Lower leg skin (tissue), 4 donors: ENCODE results near the gene CMPK1. TPM values are rescaled to one million over a fixed set of nuclear protein-coding genes. Genes with fewer than 3 reads are reported as not detected.

Experiments
- DNase-seq, 2 donors: peaks; one replicate each; pipeline ENCODE4 v3.0.0-alpha.2; 2019; ENCODE audit warnings: low spot score in 2 of 2
- H3K4me3 ChIP-seq: fragments of 200-600 bp; sonication (generic); 2 replicates; pipeline ENCODE4 v1.5.1; 2017; ENCODE audit warnings: mild to moderate bottlenecking, low read depth; ENCODE audit not compliant: poor library complexity, severe bottlenecking
- CTCF ChIP-seq, 3 donors: fragments of 450-650 bp; IDR thresholded peaks; one replicate each; pipeline ENCODE4 v1.5.1; 2016; ENCODE audit warnings: antibody characterized with exemption in 3 of 3, mild to moderate bottlenecking in 3 of 3, moderate library complexity in 2 of 3
- POLR2A ChIP-seq, 2 donors: fragments of 450-650 bp; IDR thresholded peaks; one replicate each; pipeline ENCODE4 v1.6.1; 2016 to 2017; ENCODE audit warnings: antibody characterized with exemption in 2 of 2, mild to moderate bottlenecking in 1 of 2, moderate library complexity in 1 of 2
- WGBS, 2 donors: methylation state at CpG; one replicate each; pipeline ENCODE4 v1.1.5; 2018; 5-methylcytosine and 5-hydroxymethylcytosine counted together
- intact Hi-C: fragments of 100-400 bp; cut with DNase I; formaldehyde crosslinking; loops from one replicate; pipeline ENCODE4 v1.15.0; 2023; ENCODE audit warnings: low total_unique reads
- total RNA-seq, 4 donors: library from RNA; depleted of rRNA; stranded (reverse); fragments of >200 nt; gene quantifications; one replicate each; pipeline ENCODE4 v1.1.0, GENCODE V29; 2016

Gene CMPK1
- total RNA-seq, 4 donors from 2014 or later: 52.6 to 97.9 (median 73.5) TPM

- peak in 1 of 2 donors; percentile 18 for DNase-seq
- no peak overlapping the region for H3K4me3 ChIP-seq
- intact Hi-C loops: no loop called here
- WGBS, 2 donors: 85 to 94% methylated on average over 6 of the region's 6 CpGs
- no peak for TF ChIP-seq POLR2A (IDR thresholded peaks at IDR 0.05)
- TF ChIP-seq CTCF (IDR thresholded peaks at IDR 0.05): no peak
Measured at GRCh38 chr1:47385020-47385419, 51.4 kb downstream of the CMPK1 start.

DNA sequence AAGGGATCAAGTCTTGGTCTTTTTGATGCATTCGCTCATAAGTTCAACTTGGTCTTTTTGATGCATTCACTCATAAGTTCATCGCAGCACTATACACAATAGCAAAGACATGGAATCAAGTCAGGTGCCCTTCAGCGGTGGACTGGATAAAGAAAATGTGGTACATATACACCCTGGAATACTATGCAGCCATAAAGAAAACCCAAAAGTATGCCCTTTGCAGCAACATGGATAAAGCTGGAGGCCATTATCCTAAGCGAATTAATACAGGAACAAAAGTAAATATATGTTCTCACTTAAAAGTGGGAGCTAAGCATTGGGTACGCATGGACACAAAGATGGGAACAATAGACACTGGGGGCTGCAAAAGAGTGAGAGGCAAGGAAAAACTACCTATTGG lies 52.7 kb downstream of the CMPK1 start:
- 93 to 96% methylated on average over 5 of the region's 5 CpGs for WGBS, 2 donors
- intact Hi-C loops: no loop called here
- TF ChIP-seq POLR2A (IDR thresholded peaks at IDR 0.05): no peak
- no peak for TF ChIP-seq CTCF (IDR thresholded peaks at IDR 0.05)
- DNase-seq: no peak
- no peak overlapping the region for H3K4me3 ChIP-seq

GRCh38 chr1:47388030-47388890 lies 54.7 kb downstream of the CMPK1 start:
- TF ChIP-seq CTCF (IDR thresholded peaks at IDR 0.05) (no peak), POLR2A (IDR thresholded peaks at IDR 0.05) (no peak)
- intact Hi-C loops: no loop called here
- 28 to 30% methylated on average over 10 of the region's 10 CpGs for WGBS, 2 donors
- DNase-seq: peak in 1 of 2 donors; percentile 42
- no peak overlapping the region for H3K4me3 ChIP-seq

DNA sequence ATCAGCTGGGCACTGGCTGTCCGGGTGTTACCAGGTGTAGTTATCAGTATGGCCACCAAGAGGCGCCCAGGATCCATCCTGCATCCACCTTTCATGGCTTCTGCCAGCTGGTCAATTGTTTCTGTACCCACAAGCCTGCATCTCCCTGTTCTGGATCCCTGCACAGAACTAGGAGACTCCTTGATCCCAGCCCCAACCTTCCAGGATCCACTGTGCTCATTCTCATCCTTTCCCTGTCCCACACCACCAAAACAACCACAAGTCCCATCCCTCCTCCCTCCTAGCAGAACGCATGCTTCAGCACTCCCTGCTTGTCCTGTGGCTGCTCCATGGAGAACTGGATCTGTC lies 55.3 kb downstream of the CMPK1 start:
- peak; percentile 51 to 87 for DNase-seq
- TF ChIP-seq POLR2A (IDR thresholded peaks at IDR 0.05): no peak
- TF ChIP-seq CTCF (IDR thresholded peaks at IDR 0.05): no peak
- no peak overlapping the region for H3K4me3 ChIP-seq
- intact Hi-C loops: no loop called here
- WGBS, 2 donors: 13 to 17% methylated on average over 3 of the region's 3 CpGs

GRCh38 chr1:47389731-47390130 lies 56.1 kb downstream of the CMPK1 start:
- intact Hi-C loops: no loop called here
- 59 to 60% methylated on average over 2 of the region's 2 CpGs for WGBS, 2 donors
- H3K4me3 ChIP-seq: no peak overlapping the region
- TF ChIP-seq POLR2A (IDR thresholded peaks at IDR 0.05) (no peak), CTCF (IDR thresholded peaks at IDR 0.05) (no peak)
- DNase-seq: peak in 1 of 2 donors; percentile 17

DNA sequence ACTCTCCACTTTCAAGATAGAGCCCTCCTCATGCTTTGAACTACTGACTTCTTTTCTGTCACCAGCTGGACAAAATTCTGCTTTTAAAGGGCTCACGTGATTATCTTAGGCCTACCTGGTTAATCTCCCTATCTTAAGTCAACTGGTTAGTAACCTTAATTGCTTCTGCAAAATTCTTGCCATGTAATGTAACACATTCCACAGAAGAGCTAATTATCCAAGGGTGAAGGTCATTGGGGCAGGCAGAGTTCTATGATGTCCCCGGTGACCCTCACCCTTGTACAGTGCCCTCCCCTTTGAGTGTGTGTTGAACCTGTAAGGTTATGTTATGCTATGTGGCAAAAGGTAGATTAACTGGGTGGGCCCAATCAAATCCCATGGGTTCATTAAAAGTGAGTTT lies 57.3 kb downstream of the CMPK1 start:
- DNase-seq: no peak
- no peak overlapping the region for H3K4me3 ChIP-seq
- TF ChIP-seq CTCF (IDR thresholded peaks at IDR 0.05): no peak
- no peak for TF ChIP-seq POLR2A (IDR thresholded peaks at IDR 0.05)
- intact Hi-C loops: no loop called here
- 93 to 96% methylated on average over 2 of the region's 2 CpGs for WGBS, 2 donors
